Epithelial cell of prostate (primary cell): ENCODE data around the gene PLPP4.

Experiments used
- DNase-seq: peaks from one replicate; pipeline ENCODE4 v3.0.0-alpha.2; 2011; ENCODE audit warnings: low read depth, low spot score
- H3K27ac ChIP-seq: fragments of 450-650 bp; 2 replicates; pipeline ENCODE4 v1.5.1; 2017; ENCODE audit warnings: mild to moderate bottlenecking

The PLPP4 gene

DNA sequence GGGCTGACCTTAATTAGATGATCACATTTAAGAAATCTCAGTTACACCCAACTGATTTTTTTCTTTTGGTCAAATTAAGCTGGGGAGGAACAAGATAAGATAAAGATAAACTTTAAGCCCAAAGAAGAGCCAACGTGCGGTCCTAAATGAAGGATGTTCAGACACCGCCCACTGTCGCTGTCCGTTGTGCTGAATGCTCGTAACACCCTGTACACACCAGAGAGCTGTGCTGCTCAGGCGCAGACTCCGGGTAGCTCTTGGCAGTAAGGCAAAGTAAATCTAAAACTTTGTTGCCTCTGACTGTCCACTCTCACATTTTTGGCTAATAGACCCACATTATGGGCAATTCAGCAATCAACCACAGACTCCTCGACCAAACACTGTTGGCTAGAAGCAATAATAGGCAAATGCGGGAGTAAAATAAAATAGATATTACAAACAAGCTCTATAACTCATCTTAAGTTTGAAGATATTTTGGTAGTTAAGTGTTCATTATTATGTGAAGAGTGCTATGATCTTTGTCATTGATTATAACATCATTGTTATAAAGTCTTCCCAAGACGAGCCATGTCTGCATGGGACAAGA is 57.1 kb downstream of the PLPP4 start:
- DNase-seq = no peak
- H3K27ac ChIP-seq = no peak overlapping the region

DNA sequence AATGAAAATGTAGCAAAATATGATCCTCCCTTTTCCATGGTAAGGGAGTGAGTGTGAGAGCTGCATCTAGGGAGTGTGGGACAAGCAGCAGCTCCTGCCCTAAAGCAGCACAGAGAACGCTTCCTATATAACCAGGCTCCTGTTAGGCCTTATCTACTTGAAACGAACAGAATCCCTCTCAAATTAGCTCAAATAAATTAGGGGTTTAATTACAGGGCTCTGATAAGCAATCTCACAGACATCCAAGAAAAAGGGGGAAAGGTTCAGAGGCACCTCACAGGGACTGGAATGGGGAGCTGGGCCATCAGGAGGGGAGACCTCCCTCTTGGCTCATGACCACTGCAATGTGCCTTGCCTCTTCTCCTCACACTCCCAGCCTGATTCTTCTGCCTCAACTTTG is 57.9 kb downstream of the PLPP4 start:
- H3K27ac ChIP-seq = no peak overlapping the region
- no peak for DNase-seq

DNA sequence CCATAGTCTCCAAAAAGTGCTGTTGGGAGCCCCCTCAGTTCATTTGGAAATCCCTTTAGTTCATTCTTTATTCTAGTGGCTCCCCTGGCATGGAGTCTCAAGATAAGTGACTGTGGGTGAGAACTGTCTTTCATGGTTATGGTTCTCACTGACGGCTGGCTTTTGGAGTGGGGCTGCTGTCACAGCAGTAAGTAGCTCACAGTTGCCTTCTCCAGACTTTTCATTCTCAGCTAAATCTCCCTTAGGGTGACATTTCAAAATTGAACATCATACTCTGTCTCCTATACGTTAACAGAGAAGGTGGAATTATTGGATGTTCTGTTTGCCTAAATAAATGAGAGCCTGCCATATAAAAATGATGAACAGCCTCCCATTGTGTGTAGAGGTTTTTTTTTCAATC is 58.7 kb downstream of the PLPP4 start:
- DNase-seq = no peak
- H3K27ac ChIP-seq = no peak overlapping the region

DNA sequence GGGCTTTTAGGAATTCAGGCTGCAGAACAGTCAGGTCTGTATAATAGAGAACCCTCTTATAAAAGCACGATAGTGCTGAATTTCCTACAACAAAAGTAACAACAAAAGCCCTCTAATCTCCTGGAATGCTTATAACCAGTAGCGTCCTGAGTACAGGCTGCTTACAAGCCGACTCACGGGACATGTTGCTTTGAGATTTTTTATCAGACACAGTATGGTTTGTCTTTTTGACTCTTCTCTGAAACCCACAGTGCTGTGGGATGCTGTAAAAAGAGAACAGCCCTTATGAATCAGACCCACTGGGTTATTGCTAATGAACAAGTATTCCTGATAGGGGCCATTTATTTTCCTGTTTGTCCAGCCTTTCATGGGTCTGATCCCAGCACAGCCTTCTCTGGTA is 59.4 kb downstream of the PLPP4 start:
- no peak overlapping the region for H3K27ac ChIP-seq
- no peak for DNase-seq

DNA sequence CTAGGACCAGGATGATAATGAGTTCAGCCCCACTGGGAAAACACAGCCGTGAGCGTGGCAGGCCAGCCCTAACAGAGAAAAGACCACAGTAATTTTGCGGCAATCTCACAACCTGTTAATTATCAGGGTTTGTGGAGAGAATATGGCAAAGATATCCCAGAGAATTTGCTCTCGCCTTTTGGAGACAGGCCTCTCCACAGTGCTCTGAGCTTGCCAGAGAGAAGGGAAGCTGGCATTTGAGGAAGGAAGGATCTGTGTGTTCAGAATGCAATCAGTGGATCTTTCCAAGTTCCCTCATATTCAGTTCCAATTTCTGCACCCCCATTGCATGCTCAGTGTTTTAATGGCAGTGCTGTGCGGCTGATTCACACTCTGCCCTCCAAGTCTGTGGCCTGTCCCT is 60.2 kb downstream of the PLPP4 start:
- no peak overlapping the region for H3K27ac ChIP-seq
- no peak for DNase-seq

DNA sequence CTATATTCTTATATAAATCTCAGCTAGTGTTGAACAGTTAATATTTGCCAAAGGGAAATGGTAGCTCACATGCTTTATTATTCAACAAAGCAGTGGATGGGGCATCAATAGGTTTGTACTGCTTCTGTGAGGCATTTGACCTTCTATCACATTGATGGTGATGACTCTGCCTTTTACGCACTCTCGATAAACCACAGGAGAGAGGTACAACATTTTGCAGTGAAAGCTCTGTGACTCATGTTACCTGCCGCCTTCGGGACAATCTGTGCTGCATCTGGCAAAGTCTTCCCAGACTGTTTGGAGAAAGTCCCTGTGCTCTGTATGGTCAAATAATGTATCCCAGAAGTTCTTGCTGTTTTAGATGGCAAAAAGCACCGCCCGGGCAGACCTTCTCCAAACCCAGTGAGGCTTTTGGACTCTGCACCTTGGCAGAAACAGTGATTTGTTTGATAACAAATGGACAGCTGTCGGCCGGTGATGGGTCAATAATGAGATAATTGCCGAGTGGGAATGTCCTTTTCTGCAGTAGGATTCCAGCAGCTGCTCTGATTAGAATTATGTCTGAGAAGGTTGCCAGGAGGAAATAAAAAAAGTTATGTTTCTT is 61.0 kb downstream of the PLPP4 start:
- H3K27ac ChIP-seq = no peak overlapping the region
- no peak for DNase-seq

DNA sequence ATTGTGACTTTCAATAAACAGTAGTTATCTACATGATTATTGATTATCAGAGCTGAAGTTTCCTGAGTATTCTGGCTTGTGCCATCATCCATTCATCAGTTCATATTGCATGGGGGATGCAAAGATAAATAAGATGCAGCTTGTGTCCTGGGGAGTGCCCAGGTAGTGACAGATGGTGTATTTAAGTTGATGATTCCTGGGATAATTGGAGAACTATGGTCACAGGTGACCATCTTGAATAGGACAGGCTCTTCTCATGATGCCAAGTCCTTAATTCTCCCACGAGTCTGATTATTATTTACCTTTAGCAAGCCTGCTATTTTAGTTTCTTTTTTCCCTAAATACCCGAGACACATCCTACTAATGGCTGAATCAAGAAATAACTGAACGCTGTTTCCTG is 64.9 kb downstream of the PLPP4 start:
- DNase-seq = no peak
- no peak overlapping the region for H3K27ac ChIP-seq

DNA sequence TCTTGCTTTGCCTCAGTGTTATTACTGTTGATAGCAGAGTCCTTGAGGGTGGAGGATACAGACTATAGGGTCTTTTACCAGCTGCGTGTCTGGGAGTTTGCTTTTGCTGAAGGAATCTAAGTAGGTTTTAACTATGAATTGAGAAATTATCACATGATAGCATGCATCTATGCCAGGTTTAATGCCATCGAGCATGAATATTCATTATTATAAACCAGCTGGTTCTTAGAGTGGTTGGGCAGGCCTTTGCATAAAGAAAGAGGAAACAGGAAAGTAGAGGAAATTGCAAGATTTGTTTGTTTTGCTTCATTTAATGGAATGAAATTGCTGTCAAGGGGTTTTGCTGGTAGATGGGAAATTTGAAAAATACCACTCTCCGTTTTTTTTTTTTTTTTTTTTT is 70.7 kb downstream of the PLPP4 start:
- DNase-seq = no peak
- no peak overlapping the region for H3K27ac ChIP-seq

DNA sequence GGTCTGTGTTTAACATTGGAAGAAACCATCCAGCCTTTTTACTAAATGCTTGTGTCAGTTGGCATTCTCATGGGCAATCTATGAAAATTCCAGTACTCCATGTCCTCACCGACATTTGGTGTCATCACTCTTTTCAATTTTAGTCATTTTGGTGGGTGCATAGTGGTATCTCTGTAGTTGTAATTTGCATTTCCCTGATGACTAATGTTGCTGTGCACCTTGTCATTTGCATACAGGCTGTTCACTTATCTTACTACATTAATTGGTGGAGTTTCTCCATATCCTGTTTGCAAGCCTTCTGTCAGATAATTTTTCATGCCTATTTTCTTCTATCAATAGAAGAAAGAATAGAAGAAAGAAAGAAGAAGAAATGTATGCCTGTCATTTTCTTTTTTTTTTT is 73.7 kb downstream of the PLPP4 start:
- DNase-seq = no peak
- H3K27ac ChIP-seq = no peak overlapping the region

DNA sequence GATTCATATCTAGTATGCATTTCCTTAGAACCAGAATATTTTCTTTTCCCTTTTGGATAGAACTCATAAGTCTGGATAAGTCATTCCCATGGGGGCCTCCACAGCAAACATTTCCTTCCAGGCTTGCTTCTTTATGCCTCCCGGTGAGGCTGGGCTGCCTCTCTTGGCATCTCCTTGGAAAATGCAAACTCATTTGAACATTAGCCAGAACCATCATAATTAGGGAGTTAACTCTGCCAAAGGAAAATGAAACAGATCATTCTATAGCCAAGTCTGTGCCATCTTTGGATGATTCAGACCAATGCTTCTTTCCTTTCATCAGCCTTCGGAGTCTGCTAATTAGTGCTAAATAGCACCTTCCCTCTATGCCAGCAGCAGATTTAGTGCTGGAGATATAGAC is 81.1 kb downstream of the PLPP4 start:
- no peak for DNase-seq
- H3K27ac ChIP-seq = no peak overlapping the region

DNA sequence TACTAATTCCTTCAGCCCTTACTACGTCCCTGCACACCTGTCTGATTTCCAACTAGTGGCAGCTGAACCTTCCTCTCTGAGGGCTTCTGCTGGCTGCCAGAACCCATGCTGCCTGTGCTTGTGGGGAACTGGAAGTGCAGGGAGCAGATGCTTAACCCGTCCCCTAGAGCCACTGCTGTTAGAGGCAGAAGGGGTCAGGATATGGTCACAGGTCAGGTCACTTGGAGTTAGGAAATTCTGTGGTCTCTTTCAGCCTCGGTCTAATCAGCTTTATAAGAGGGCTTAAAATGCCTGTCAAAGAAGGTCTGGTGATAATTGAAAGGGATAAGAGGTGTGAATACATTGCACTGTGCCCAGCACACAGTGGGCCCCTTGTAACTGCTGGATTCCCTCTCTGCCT is 82.0 kb downstream of the PLPP4 start:
- no peak for DNase-seq
- no peak overlapping the region for H3K27ac ChIP-seq

DNA sequence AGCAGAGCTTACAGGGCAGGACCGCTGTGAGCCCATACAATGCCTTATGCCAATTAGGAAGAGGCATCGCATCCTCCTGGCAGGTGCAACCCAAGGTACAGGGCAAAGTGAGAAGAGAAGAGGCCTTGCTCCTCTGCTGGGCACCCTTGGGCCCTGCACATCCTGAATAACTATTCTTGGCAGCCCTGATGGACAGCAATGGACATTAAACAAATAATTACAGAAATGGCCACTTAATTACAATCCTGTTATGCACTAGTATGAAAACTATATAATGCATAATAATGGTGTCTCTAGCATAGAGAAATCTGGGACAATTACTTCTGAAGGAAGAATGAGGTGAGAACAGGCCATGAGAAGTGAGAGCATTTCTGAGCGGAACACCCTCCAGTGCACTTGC is 83.5 kb downstream of the PLPP4 start:
- no peak for DNase-seq
- no peak overlapping the region for H3K27ac ChIP-seq

DNA sequence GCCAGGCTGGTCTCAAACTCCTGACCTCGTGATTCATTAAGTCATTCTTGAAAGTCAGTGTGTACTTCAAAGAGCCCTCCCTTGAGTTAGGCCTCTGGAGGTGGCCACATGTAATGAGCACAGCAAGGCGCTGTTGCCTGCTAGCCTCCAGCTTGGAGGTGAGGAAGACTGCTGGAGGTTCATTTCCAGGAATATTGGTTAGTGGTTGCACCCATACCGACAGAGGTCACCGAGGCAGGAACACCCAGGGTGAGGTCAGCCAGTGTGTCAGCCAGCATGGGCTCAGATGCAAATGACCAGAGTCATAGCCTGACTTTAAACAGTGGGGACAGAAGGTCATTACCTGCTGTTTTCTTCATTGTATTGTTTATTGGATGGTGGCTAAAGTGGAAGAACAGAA is 85.0 kb downstream of the PLPP4 start:
- no peak for DNase-seq
- H3K27ac ChIP-seq = no peak overlapping the region

DNA sequence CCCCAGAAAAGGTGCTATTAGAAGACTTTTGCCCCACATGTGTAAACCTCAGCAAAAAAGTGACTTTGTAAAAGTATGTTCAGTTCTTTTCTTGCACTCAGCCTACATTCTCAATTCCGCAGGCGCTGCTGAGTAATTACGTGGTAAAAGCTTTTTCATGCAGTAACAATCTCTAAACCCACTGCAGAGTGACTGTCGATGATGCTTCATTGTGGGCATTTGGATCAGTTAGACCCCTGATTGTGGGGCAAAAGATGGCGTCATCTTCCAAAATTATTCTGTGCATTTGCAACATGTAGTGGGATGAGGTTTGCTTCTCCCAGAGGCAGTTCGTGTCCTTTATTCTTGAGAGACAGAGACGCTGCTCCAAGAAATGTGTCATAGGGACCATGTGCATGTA is 85.6 kb downstream of the PLPP4 start:
- DNase-seq = no peak
- no peak overlapping the region for H3K27ac ChIP-seq

DNA sequence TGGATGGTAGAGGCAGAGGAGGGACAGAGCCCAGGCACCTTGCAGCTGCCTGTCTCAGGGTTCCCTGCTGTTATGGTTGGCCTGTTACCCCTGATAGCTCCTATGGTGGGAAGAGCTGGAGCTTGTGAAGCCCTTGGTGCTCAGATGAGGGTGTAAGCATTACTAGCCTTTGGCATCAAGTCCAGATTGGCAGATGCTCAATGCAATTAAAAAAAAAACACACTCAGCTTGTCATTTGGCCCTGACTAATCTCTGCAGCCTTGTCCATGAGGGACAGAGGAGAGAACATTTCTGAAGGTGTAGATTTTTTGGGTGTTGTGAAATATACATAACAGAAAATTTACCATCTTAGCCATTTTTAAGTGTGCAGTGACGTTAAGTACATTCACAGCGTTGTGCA is 86.3 kb downstream of the PLPP4 start:
- no peak overlapping the region for H3K27ac ChIP-seq
- no peak for DNase-seq

DNA sequence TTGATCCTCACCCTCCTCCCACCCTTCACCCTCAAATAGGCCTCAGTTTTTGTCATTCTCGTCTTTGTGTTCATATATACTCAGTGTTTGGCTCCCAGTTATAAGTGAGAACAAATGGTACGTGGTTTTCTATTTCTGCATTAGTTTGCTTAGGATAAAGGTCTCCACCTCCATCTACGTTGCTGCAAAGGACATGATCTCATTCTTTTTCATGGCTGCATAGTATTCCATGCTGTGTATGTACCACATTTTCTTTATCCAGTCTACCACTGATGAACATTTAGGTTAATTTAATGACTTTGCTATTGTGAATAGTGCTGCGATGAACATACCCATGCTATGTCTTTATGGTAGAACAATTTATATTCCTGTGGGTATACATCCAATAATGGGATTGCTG is 91.2 kb downstream of the PLPP4 start:
- no peak for DNase-seq
- H3K27ac ChIP-seq = no peak overlapping the region

DNA sequence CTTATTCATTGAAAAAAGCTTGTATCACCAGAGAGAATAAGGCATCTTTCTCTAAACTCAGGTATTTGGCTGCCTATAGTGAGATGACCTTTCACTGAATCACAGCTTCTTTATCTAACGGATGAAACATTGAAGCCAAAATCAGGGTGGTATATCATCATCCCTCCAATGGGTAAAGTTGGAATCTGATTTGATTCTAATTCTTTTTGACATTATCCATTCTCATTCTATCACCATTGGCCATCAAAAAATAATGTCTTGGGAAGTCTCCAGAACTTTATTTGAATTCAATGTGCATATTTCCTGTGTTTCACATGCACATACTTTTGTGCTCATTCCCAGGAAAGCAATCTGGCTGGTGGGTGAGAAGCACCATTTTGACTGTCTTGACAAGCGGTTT is 95.2 kb downstream of the PLPP4 start:
- no peak for DNase-seq
- no peak overlapping the region for H3K27ac ChIP-seq

DNA sequence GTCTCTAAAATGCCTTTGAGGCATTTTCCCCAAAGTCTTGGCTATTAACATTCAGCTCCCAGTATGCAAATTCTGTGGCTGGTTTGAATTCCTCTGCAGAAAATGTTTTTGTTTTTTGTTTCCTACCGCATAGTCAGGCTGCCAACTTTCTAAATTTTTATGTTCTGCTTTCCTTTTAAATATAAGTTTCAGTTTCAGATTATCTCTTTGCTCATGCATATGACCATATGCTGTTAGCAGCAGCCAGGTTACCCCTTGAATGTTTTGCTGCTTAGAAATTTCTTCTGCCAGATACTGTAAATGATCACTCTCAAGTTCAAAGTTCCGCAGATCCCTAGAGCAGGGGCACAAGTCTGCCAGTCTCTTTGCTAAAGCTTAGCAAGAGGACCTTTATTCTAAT is 96.9 kb downstream of the PLPP4 start:
- H3K27ac ChIP-seq = no peak overlapping the region
- DNase-seq = no peak

DNA sequence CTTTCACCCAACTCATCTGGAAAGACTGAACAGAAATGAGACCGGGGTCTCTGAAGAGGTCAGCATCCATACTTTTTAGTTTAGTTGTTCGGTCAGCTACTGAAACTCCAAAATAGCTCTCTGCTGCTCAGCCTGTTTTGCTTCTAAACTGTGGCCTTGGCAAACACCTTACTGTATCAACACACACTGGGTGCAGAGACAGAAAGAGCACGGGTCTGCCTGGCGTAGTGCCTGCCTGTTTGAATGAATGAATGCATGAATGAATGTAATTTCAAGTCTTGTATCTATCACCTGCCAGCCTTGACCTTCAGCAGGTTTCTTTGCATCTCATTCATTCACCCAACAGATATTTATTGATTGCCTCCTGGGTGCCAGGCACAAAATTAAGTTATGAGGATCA is 98.4 kb downstream of the PLPP4 start:
- no peak for DNase-seq
- no peak overlapping the region for H3K27ac ChIP-seq

DNA sequence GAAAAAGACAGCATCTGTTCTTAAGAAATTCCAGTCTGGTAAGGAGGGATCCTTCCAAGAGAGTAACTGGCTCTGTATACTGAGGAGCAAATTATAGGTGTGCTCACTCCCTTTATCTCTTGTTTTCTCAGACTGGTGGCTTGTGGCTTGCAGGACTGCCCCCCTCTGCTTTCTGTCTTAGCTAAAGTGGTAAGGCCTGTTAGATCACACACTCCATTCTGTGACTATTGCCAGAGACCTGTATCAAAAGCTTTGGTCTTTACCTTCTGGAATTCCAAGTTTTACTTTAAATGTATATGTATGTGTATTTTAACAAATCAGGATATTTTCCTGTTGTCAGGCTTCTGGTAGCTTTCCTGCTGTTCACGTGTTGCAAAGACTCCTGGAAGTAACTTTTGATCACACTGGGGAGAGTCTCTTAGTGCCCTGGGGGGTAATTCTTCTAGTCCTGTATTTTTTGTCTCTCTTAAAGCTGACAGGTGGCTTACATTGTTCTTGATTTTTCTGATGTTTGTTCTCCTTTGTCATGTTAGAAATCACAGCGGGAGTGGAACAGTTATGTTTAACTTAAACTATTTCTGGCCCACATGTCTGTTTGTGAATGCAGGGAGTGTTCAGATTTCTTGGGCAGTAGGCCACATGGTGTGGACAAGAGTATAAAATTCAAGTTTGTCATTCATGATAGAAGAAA is 99.0 kb downstream of the PLPP4 start:
- no peak for DNase-seq
- H3K27ac ChIP-seq = no peak overlapping the region

DNA sequence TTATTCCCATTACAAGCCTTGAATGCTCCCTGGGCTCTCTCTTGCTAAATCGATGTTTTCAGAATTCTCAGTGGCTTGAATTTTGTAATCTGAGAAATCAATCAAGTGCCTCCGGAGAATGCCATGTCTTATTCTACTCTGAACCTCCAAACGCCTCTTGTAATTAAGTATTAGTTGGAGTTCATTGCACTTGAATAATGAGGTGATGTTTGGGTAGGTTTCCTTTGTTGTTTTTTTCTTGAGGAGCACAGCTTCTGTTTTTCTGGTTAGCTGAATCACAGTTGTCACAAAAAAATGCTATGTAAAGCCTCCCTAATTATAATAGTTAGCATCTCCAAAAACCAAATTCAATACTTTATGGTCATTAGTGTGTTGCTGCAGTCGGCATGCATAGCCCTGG is 100.3 kb downstream of the PLPP4 start:
- H3K27ac ChIP-seq = no peak overlapping the region
- no peak for DNase-seq

DNA sequence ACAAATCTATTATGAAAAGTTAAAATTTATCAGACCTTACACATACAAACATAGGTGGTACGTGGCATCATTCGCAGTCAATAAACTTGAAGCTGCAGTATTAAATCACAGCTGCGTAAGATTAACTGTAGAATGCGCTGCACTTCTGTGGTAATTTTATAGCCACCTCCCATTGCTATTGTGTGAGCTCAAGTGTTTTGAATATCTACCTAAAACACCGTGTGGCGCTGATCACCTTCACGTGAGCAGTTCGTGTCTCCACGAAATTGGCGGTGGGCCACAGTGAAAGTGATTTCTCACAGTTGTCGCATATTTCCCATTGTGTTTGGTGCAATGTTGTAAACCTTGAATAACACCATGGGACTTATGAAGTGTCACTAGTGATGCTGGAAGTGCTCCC is 102.8 kb downstream of the PLPP4 start:
- no peak overlapping the region for H3K27ac ChIP-seq
- DNase-seq = no peak
